Body of pancreas (tissue), 4 donors: Measurements from ENCODE around the gene ZNF579.

Source experiments
- CTCF ChIP-seq, 7 experiments: fragments of 450-650 bp in 4 of 7; fragments of 200-600 bp in 3 of 7; sonication (generic) in 3 of 7; IDR thresholded peaks; one replicate each; pipeline ENCODE4 v1.5.1; 2016 to 2019; ENCODE audit warnings: antibody characterized with exemption in 7 of 7
- POLR2A ChIP-seq, 3 donors: fragments of 450-650 bp; IDR thresholded peaks; one replicate each; pipeline ENCODE4 v1.6.1; 2016; ENCODE audit warnings: antibody characterized with exemption in 3 of 3, mild to moderate bottlenecking in 2 of 3

- no peak for TF ChIP-seq CTCF (IDR thresholded peaks at IDR 0.05)
- TF ChIP-seq POLR2A (IDR thresholded peaks at IDR 0.05) = no peak
Measured at GRCh38 chr19:55554741-55555152, 25.9 kb downstream of the ZNF579 start.
